Measurements from ENCODE around the gene DTHD1.

DNA sequence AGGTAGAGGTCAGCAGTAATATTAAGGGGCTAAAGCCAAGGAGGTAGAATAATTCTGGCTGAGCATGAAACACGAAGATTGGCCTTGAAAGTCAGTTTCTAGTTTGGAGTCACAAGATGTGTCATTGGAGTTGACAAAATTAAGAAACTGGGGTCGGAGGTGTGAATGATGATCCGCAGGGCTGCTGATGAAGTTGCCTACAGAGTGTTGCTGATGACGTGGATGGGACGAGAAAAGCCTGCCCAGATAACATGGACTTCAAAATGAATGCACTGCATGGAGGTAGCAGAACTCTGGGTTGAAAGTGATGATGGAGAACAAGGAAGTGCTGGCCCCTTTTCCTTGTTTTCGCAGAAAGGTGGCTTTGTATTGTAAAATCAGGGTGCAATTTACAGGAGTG is 60.5 kb downstream of the DTHD1 start:
- TF ChIP-seq POLR2A (IDR thresholded peaks at IDR 0.05; ENCODE audit: borderline replicate concordance, extremely low read depth, insufficient read depth, insufficient read length): no peak
- TF ChIP-seq, protein P1, sequence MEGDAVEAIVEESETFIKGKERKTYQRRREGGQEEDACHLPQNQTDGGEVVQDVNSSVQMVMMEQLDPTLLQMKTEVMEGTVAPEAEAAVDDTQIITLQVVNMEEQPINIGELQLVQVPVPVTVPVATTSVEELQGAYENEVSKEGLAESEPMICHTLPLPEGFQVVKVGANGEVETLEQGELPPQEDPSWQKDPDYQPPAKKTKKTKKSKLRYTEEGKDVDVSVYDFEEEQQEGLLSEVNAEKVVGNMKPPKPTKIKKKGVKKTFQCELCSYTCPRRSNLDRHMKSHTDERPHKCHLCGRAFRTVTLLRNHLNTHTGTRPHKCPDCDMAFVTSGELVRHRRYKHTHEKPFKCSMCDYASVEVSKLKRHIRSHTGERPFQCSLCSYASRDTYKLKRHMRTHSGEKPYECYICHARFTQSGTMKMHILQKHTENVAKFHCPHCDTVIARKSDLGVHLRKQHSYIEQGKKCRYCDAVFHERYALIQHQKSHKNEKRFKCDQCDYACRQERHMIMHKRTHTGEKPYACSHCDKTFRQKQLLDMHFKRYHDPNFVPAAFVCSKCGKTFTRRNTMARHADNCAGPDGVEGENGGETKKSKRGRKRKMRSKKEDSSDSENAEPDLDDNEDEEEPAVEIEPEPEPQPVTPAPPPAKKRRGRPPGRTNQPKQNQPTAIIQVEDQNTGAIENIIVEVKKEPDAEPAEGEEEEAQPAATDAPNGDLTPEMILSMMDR (IDR thresholded peaks at IDR 0.05 in 2 of 3, conservative IDR thresholded peaks at IDR 0.05 in 1 of 3; ENCODE audit: borderline replicate concordance in 1 of 3, insufficient read depth in 1 of 3, low read depth in 2 of 3, low read length in 2 of 3): no peak

Measured in HCT116 (cell line).